Measurements from ENCODE around the gene SLC29A3. TPM values are rescaled to one million over a fixed set of nuclear protein-coding genes. Genes with fewer than 3 reads are reported as not detected.

Gene SLC29A3
- total RNA-seq, 1 experiment from 2014 or later, result 9.2 TPM

GRCh38 chr10:71397296-71398212 lies 78.5 kb downstream of the SLC29A3 start:
- no peak overlapping the region for H3K14ac ChIP-seq (ENCODE audit: insufficient read depth, low read length)
- H3K27ac Mint-ChIP-seq, result no peak overlapping the region
- H2AFZ ChIP-seq (ENCODE audit: low read length), result no peak overlapping the region
- WGBS (ENCODE audit: extremely low coverage, insufficient read length, low lambda C conversion rate), result no CpG with 5 or more reads among the region's 82 CpGs
- H3K9me3 ChIP-seq (ENCODE audit: control insufficient read depth, low read depth, low read length), result no peaks in the 10 kb centered on the region
- H3K56ac ChIP-seq (ENCODE audit: insufficient read length, low read depth, low read length), result no peak overlapping the region
- H2BK120ac ChIP-seq (ENCODE audit: low read depth, low read length, poor library complexity, severe bottlenecking), result no peak overlapping the region
- H3K79me1 ChIP-seq (ENCODE audit: insufficient read depth, low read depth, low read length, poor library complexity, severe bottlenecking), result no peaks in the 10 kb centered on the region
- no peak overlapping the region for H4K8ac ChIP-seq (replicated peaks; ENCODE audit: insufficient read length, low read depth, low read length)
- no peak overlapping the region for H3K27ac ChIP-seq (ENCODE audit: insufficient read length, low read depth, low read length)
- no peak overlapping the region for H4K91ac ChIP-seq (ENCODE audit: insufficient read length, low read depth, low read length)
- H2AK5ac ChIP-seq (ENCODE audit: insufficient read length, low read length), result no peak overlapping the region
- peaks cover 14 to 18% of the 10 kb centered on the region in 2 experiments for H3K4me1 Mint-ChIP-seq
- no peak overlapping the region for H4K5ac ChIP-seq (ENCODE audit: insufficient read length, low read depth, low read length)
- H3K23me2 ChIP-seq (ENCODE audit: insufficient read length, low read depth, low read length, poor library complexity, severe bottlenecking), result peaks cover 6% of the 10 kb centered on the region
- no peak overlapping the region for H2BK15ac ChIP-seq (ENCODE audit: low read depth, low read length)
- H3K27me3 Mint-ChIP-seq (ENCODE audit: low read depth), result peaks cover 91% of the 10 kb centered on the region
- H3T11ph ChIP-seq (ENCODE audit: low read length), result no peak overlapping the region
- TF ChIP-seq CTCF (conservative IDR thresholded peaks at IDR 0.05), result no peak
- no peaks in the 10 kb centered on the region for H3K79me2 ChIP-seq (ENCODE audit: insufficient read depth, low read length)
- H3K23ac ChIP-seq (ENCODE audit: insufficient read length, low read depth, low read length), result no peak overlapping the region
- peaks cover 25% of the 10 kb centered on the region; the same call in 1 of the 2 replicates for H3K27me3 ChIP-seq (ENCODE audit: insufficient read depth, low read length)
- no peak overlapping the region for H2BK12ac ChIP-seq (ENCODE audit: insufficient read length, low read depth, low read length)
- no peaks in the 10 kb centered on the region for H3K9me3 Mint-ChIP-seq
- H3K4me2 ChIP-seq (ENCODE audit: insufficient read depth, insufficient read length, low read length), result peak overlapping the region; percentile 65
- H3K4me3 Mint-ChIP-seq, result peak overlapping the region; percentile 60 to 83
- no peak overlapping the region for H3K9ac ChIP-seq (ENCODE audit: extremely low read depth, insufficient read length, low read length)
- no peak for DNase-seq
- H3K4me1 ChIP-seq (ENCODE audit: insufficient read depth, low read length), result peaks cover 3% of the 10 kb centered on the region; the same call in 1 of the 2 replicates
- no peak overlapping the region for H3K18ac ChIP-seq (ENCODE audit: insufficient read length, low read depth, low read length)
- no peak overlapping the region for H2BK20ac ChIP-seq (ENCODE audit: low read depth, low read length, poor library complexity, severe bottlenecking)
- H3K36me3 Mint-ChIP-seq (ENCODE audit: insufficient read depth in 1 of 3, low read depth in 3 of 3), result peaks cover 0 to 1% (median 0%) of the 10 kb centered on the region in 3 experiments; a peak in 1 of 7 replicates
- H2BK5ac ChIP-seq (ENCODE audit: insufficient read length, low read length), result no peak overlapping the region
- no peaks in the 10 kb centered on the region for H4K20me1 ChIP-seq (ENCODE audit: control insufficient read depth, insufficient read depth, insufficient read length)
- no peak overlapping the region for H3K4ac ChIP-seq (ENCODE audit: low read depth, low read length)

Measured in H9 (cell line).